Activated naive CD8-positive, alpha-beta T cell treated with anti-CD3 and anti-CD28 coated beads for 36 hours (primary cell): ENCODE data around the gene RASAL1. TPM values are rescaled to one million over a fixed set of nuclear protein-coding genes. Genes with fewer than 3 reads are reported as not detected.

ENCODE experiments used
- DNase-seq: peaks from one replicate; pipeline ENCODE4 v3.0.0; 2021
- H3K27ac Mint-ChIP-seq: one replicate; pipeline ENCODE4 v1.8.0; 2022; ENCODE audit warnings: mild to moderate bottlenecking, moderate library complexity, mixed read lengths
- H3K27me3 Mint-ChIP-seq: one replicate; pipeline ENCODE4 v1.8.0; 2022; ENCODE audit warnings: mild to moderate bottlenecking, mixed read lengths
- H3K36me3 Mint-ChIP-seq: one replicate; pipeline ENCODE4 v1.8.0; 2021; ENCODE audit warnings: mild to moderate bottlenecking, mixed read lengths
- H3K4me1 Mint-ChIP-seq: one replicate; pipeline ENCODE4 v1.8.0; 2021; ENCODE audit warnings: mixed read lengths
- H3K4me3 Mint-ChIP-seq: one replicate; pipeline ENCODE4 v1.8.0; 2022; ENCODE audit warnings: mild to moderate bottlenecking, moderate library complexity, mixed read lengths
- H3K9me3 Mint-ChIP-seq: one replicate; pipeline ENCODE4 v1.8.0; 2022; ENCODE audit warnings: mixed read lengths
- total RNA-seq, 2 experiments: library from RNA; stranded (reverse); gene quantifications; one replicate each; pipeline ENCODE4 v1.2.3, GENCODE V29; 2021

RASAL1 gene
- total RNA-seq = 1 to 10 TPM; 1.3 to 1.9 TPM

GRCh38 chr12:113135178-113136127, at the start of gene RASAL1:
RASAL1 (minus strand) TSS chr12:113135761; CDS start chr12:113135462, 299 bp downstream.
- H3K4me3 Mint-ChIP-seq = peak within 1 kb of the TSS; percentile 72
- H3K27me3 Mint-ChIP-seq = peaks cover 19% of the 10 kb centered on the region
- H3K27ac Mint-ChIP-seq = peak within 1 kb of the TSS; percentile 77
- no peaks in the 10 kb centered on the region for H3K36me3 Mint-ChIP-seq
- H3K9me3 Mint-ChIP-seq = no peaks in the 10 kb centered on the region
- DNase-seq = peak; percentile 88
- peaks cover 16% of the 10 kb centered on the region for H3K4me1 Mint-ChIP-seq

- Mint-ChIP-seq H3K4me1 (peaks cover 38% of the 10 kb centered on the region), H3K27ac (peak overlapping the region; percentile 97), H3K4me3 (peak overlapping the region; percentile 95), H3K27me3 (no peaks in the 10 kb centered on the region), H3K36me3 (peaks cover 28% of the 10 kb centered on the region), H3K9me3 (no peaks in the 10 kb centered on the region)
- peak; percentile 90 for DNase-seq
These were observed 49.3 kb upstream of the RASAL1 start for GRCh38 chr12:113184900-113185179.

GRCh38 chr12:113184098-113184899, 48.7 kb upstream of the RASAL1 start:
- Mint-ChIP-seq H3K4me1 (peaks cover 37% of the 10 kb centered on the region), H3K27me3 (no peaks in the 10 kb centered on the region)
- no peak for DNase-seq

GRCh38 chr12:113183030-113183589, 47.5 kb upstream of the RASAL1 start:
- DNase-seq = no peak
- H3K9me3 Mint-ChIP-seq = no peaks in the 10 kb centered on the region
- H3K4me1 Mint-ChIP-seq = peaks cover 35% of the 10 kb centered on the region
- H3K4me3 Mint-ChIP-seq = peak overlapping the region; percentile 95
- H3K36me3 Mint-ChIP-seq = peaks cover 34% of the 10 kb centered on the region
- H3K27ac Mint-ChIP-seq = no peak overlapping the region
- no peaks in the 10 kb centered on the region for H3K27me3 Mint-ChIP-seq

More at GRCh38 chr12:113184098-113184899, 48.7 kb upstream of the RASAL1 start:
- Mint-ChIP-seq H3K36me3 (peaks cover 27% of the 10 kb centered on the region), H3K4me3 (peak overlapping the region; percentile 95), H3K9me3 (no peaks in the 10 kb centered on the region), H3K27ac (peak overlapping the region; percentile 97)

- Mint-ChIP-seq H3K9me3 (no peaks in the 10 kb centered on the region), H3K4me3 (no peak overlapping the region), H3K4me1 (peaks cover 29% of the 10 kb centered on the region), H3K27ac (no peak overlapping the region), H3K36me3 (peaks cover 40% of the 10 kb centered on the region), H3K27me3 (no peaks in the 10 kb centered on the region)
- no peak for DNase-seq
These were observed 46.4 kb upstream of the RASAL1 start for GRCh38 chr12:113181975-113182374.

- peaks cover 19% of the 10 kb centered on the region for H3K4me1 Mint-ChIP-seq
- H3K36me3 Mint-ChIP-seq = peaks cover 43% of the 10 kb centered on the region
- DNase-seq = no peak
- no peaks in the 10 kb centered on the region for H3K27me3 Mint-ChIP-seq
- H3K9me3 Mint-ChIP-seq = no peaks in the 10 kb centered on the region
- H3K4me3 Mint-ChIP-seq = no peak overlapping the region
- H3K27ac Mint-ChIP-seq = no peak overlapping the region
These were observed 44.8 kb upstream of the RASAL1 start for GRCh38 chr12:113180333-113180732.

- no peak overlapping the region for H3K27ac Mint-ChIP-seq
- peaks cover 49% of the 10 kb centered on the region for H3K36me3 Mint-ChIP-seq
These were observed 43.5 kb upstream of the RASAL1 start for GRCh38 chr12:113179023-113179422.

GRCh38 chr12:113174461-113175384, 39.2 kb upstream of the RASAL1 start:
- H3K27ac Mint-ChIP-seq = no peak overlapping the region
- H3K36me3 Mint-ChIP-seq = peaks cover 53% of the 10 kb centered on the region

More at GRCh38 chr12:113179023-113179422, 43.5 kb upstream of the RASAL1 start:
- Mint-ChIP-seq H3K9me3 (no peaks in the 10 kb centered on the region), H3K4me1 (peaks cover 19% of the 10 kb centered on the region), H3K27me3 (no peaks in the 10 kb centered on the region), H3K4me3 (no peak overlapping the region)
- no peak for DNase-seq

GRCh38 chr12:113173081-113173698, 37.6 kb upstream of the RASAL1 start:
- peaks cover 47% of the 10 kb centered on the region for H3K36me3 Mint-ChIP-seq

More at GRCh38 chr12:113174461-113175384, 39.2 kb upstream of the RASAL1 start:
- Mint-ChIP-seq H3K4me3 (no peak overlapping the region), H3K9me3 (no peaks in the 10 kb centered on the region), H3K4me1 (no peaks in the 10 kb centered on the region), H3K27me3 (no peaks in the 10 kb centered on the region)
- DNase-seq = peak; percentile 72

GRCh38 chr12:113172185-113172584, 36.6 kb upstream of the RASAL1 start:
- no peak overlapping the region for H3K4me3 Mint-ChIP-seq
- peaks cover 37% of the 10 kb centered on the region for H3K36me3 Mint-ChIP-seq

More at GRCh38 chr12:113173081-113173698, 37.6 kb upstream of the RASAL1 start:
- DNase-seq = no peak
- H3K27me3 Mint-ChIP-seq = no peaks in the 10 kb centered on the region
- H3K27ac Mint-ChIP-seq = no peak overlapping the region
- no peak overlapping the region for H3K4me3 Mint-ChIP-seq
- no peaks in the 10 kb centered on the region for H3K4me1 Mint-ChIP-seq
- no peaks in the 10 kb centered on the region for H3K9me3 Mint-ChIP-seq

GRCh38 chr12:113171543-113171942, 36.0 kb upstream of the RASAL1 start:
- Mint-ChIP-seq H3K9me3 (no peaks in the 10 kb centered on the region), H3K27me3 (no peaks in the 10 kb centered on the region), H3K27ac (no peak overlapping the region), H3K4me1 (no peaks in the 10 kb centered on the region), H3K36me3 (peaks cover 31% of the 10 kb centered on the region), H3K4me3 (no peak overlapping the region)
- DNase-seq = no peak

More at GRCh38 chr12:113172185-113172584, 36.6 kb upstream of the RASAL1 start:
- H3K4me1 Mint-ChIP-seq = no peaks in the 10 kb centered on the region
- no peak for DNase-seq
- no peak overlapping the region for H3K27ac Mint-ChIP-seq
- H3K9me3 Mint-ChIP-seq = no peaks in the 10 kb centered on the region
- H3K27me3 Mint-ChIP-seq = no peaks in the 10 kb centered on the region

GRCh38 chr12:113170926-113171325, 35.4 kb upstream of the RASAL1 start:
- no peaks in the 10 kb centered on the region for H3K27me3 Mint-ChIP-seq
- DNase-seq = no peak
- H3K4me1 Mint-ChIP-seq = no peaks in the 10 kb centered on the region
- no peak overlapping the region for H3K27ac Mint-ChIP-seq
- H3K36me3 Mint-ChIP-seq = peaks cover 28% of the 10 kb centered on the region
- H3K4me3 Mint-ChIP-seq = no peak overlapping the region
- H3K9me3 Mint-ChIP-seq = no peaks in the 10 kb centered on the region

GRCh38 chr12:113170457-113170856, 34.9 kb upstream of the RASAL1 start:
- no peak for DNase-seq
- Mint-ChIP-seq H3K4me3 (no peak overlapping the region), H3K36me3 (peaks cover 31% of the 10 kb centered on the region), H3K9me3 (no peaks in the 10 kb centered on the region), H3K4me1 (no peaks in the 10 kb centered on the region), H3K27ac (no peak overlapping the region), H3K27me3 (no peaks in the 10 kb centered on the region)

- Mint-ChIP-seq H3K9me3 (no peaks in the 10 kb centered on the region), H3K4me3 (no peak overlapping the region), H3K27ac (no peak overlapping the region), H3K27me3 (no peaks in the 10 kb centered on the region), H3K36me3 (peaks cover 28% of the 10 kb centered on the region), H3K4me1 (no peaks in the 10 kb centered on the region)
- no peak for DNase-seq
These were observed 34.1 kb upstream of the RASAL1 start for GRCh38 chr12:113169697-113170096.
